ENCODE data around the gene PDZK1IP1. TPM values are rescaled to one million over a fixed set of nuclear protein-coding genes. Genes with fewer than 3 reads are reported as not detected.

Gene PDZK1IP1
- polyA plus RNA-seq, 1 donor (not counting 4 experiments of a cell fraction or from before 2014, with no cell fraction given): 1.5 TPM

- no peaks in the 10 kb centered on the region for H4K20me1 ChIP-seq (ENCODE audit: control insufficient read depth, extremely low read depth, insufficient read depth, low read length)
- no peak overlapping the region for H3K4me2 ChIP-seq (ENCODE audit: control insufficient read depth, extremely low read depth, insufficient read depth, low read depth, low read length)
- DNase-seq (ENCODE audit: low read depth, low spot score) (no peak), FAIRE-seq (no peak)
- no peaks in the 10 kb centered on the region for H3K27me3 ChIP-seq (ENCODE audit: control insufficient read depth, extremely low read depth, insufficient read depth, low read length)
- no peak overlapping the region for H3K4me3 ChIP-seq (ENCODE audit: control insufficient read depth in 2 of 3, extremely low read depth in 1 of 3, insufficient read depth in 2 of 3, low read depth in 1 of 3, low read length in 3 of 3)
- no peak overlapping the region for H2AFZ ChIP-seq (ENCODE audit: control insufficient read depth, low read length)
- TF ChIP-seq EZH2 (IDR thresholded peaks at IDR 0.05; ENCODE audit: low read length): no peak
- peaks cover 26% of the 10 kb centered on the region for H3K4me1 ChIP-seq (ENCODE audit: control insufficient read depth, extremely low read depth, insufficient read depth, low read length)
- H3K9ac ChIP-seq (ENCODE audit: control insufficient read depth, extremely low read depth, insufficient read depth, low read length): no peak overlapping the region
- no peak overlapping the region for H3K27ac ChIP-seq (ENCODE audit: control insufficient read depth, insufficient read depth, low read length)
- no peaks in the 10 kb centered on the region for H3K9me1 ChIP-seq (ENCODE audit: control insufficient read depth, extremely low read depth, insufficient read depth, low read length)
- no peaks in the 10 kb centered on the region for H3K79me2 ChIP-seq (ENCODE audit: control insufficient read depth, insufficient read depth, low read length)
- dilution Hi-C loops (cut with MboI; ENCODE audit: extremely low pct_ligation_motif_present, low sequenced_read_pairs): no loop called here
- H3K36me3 ChIP-seq (ENCODE audit: control insufficient read depth in 2 of 2, extremely low read depth in 1 of 2, insufficient read depth in 2 of 2, low read length in 2 of 2): no peaks in the 10 kb centered on the region
- no peaks in the 10 kb centered on the region for H3K9me3 ChIP-seq (ENCODE audit: control insufficient read depth, low read depth, low read length)
Measured at GRCh38 chr1:47187231-47187925, 2.5 kb downstream of the PDZK1IP1 start.

- H3K9me1 ChIP-seq (ENCODE audit: control insufficient read depth, extremely low read depth, insufficient read depth, low read length): no peaks in the 10 kb centered on the region
- DNase-seq (ENCODE audit: low read depth, low spot score) (no peak), FAIRE-seq (no peak)
- H3K9ac ChIP-seq (ENCODE audit: control insufficient read depth, extremely low read depth, insufficient read depth, low read length): no peak overlapping the region
- no peak overlapping the region for H2AFZ ChIP-seq (ENCODE audit: control insufficient read depth, low read length)
- H3K79me2 ChIP-seq (ENCODE audit: control insufficient read depth, insufficient read depth, low read length): no peaks in the 10 kb centered on the region
- H3K4me3 ChIP-seq (ENCODE audit: control insufficient read depth in 2 of 3, extremely low read depth in 1 of 3, insufficient read depth in 2 of 3, low read depth in 1 of 3, low read length in 3 of 3): no peak overlapping the region
- no peaks in the 10 kb centered on the region for H3K36me3 ChIP-seq (ENCODE audit: control insufficient read depth in 2 of 2, extremely low read depth in 1 of 2, insufficient read depth in 2 of 2, low read length in 2 of 2)
- no peak overlapping the region for H3K4me2 ChIP-seq (ENCODE audit: control insufficient read depth, extremely low read depth, insufficient read depth, low read depth, low read length)
- TF ChIP-seq EZH2 (IDR thresholded peaks at IDR 0.05; ENCODE audit: low read length): no peak
- no peaks in the 10 kb centered on the region for H4K20me1 ChIP-seq (ENCODE audit: control insufficient read depth, extremely low read depth, insufficient read depth, low read length)
- H3K27ac ChIP-seq (ENCODE audit: control insufficient read depth, insufficient read depth, low read length): no peak overlapping the region
- no peaks in the 10 kb centered on the region for H3K9me3 ChIP-seq (ENCODE audit: control insufficient read depth, low read depth, low read length)
- H3K27me3 ChIP-seq (ENCODE audit: control insufficient read depth, extremely low read depth, insufficient read depth, low read length): no peaks in the 10 kb centered on the region
- peaks cover 18% of the 10 kb centered on the region for H3K4me1 ChIP-seq (ENCODE audit: control insufficient read depth, extremely low read depth, insufficient read depth, low read length)
- dilution Hi-C loops (cut with MboI; ENCODE audit: extremely low pct_ligation_motif_present, low sequenced_read_pairs): no loop called here
Measured at GRCh38 chr1:47186267-47187185, 3.3 kb downstream of the PDZK1IP1 start.
